ENCODE measurements around the gene NUP133. TPM values are rescaled to one million over a fixed set of nuclear protein-coding genes. Genes with fewer than 3 reads are reported as not detected.
A peak's percentile ranks its signal among the peaks of the same experiment; 100 is the strongest.

NUP133 gene
- total RNA-seq, 6 donors from 2014 or later: 6.2 to 71.2 (median 28.3) TPM

DNA sequence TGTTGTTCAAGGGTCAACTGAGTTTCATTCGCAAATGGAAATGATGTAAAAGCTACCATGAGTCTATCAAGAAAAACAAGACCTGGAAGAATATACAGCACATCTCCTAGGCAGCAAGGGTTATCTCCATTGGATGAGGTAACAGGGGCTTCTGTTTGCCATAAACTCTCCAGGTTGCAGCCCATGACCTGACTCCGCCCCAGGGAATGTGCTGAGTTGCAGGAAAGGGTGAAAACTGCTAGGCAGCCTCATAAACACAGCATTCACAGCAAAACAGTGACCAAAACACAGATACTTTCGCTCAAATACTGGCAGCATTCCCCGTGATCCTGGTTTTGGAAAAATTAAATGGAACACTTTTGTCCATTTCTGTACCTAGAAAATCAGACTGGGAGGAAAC, 54.1 kb downstream of the NUP133 start:
- H3K27me3 ChIP-seq: no peaks in the 10 kb centered on the region
- no peak overlapping the region for H3K27ac ChIP-seq
- DNase-seq: no peak
- TF ChIP-seq EP300 (IDR thresholded peaks at IDR 0.05) (no peak), POLR2AphosphoS5 (IDR thresholded peaks at IDR 0.05) (no peak), POLR2A (IDR thresholded peaks at IDR 0.05) (no peak)
- TF ChIP-seq, protein P1, sequence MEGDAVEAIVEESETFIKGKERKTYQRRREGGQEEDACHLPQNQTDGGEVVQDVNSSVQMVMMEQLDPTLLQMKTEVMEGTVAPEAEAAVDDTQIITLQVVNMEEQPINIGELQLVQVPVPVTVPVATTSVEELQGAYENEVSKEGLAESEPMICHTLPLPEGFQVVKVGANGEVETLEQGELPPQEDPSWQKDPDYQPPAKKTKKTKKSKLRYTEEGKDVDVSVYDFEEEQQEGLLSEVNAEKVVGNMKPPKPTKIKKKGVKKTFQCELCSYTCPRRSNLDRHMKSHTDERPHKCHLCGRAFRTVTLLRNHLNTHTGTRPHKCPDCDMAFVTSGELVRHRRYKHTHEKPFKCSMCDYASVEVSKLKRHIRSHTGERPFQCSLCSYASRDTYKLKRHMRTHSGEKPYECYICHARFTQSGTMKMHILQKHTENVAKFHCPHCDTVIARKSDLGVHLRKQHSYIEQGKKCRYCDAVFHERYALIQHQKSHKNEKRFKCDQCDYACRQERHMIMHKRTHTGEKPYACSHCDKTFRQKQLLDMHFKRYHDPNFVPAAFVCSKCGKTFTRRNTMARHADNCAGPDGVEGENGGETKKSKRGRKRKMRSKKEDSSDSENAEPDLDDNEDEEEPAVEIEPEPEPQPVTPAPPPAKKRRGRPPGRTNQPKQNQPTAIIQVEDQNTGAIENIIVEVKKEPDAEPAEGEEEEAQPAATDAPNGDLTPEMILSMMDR (IDR thresholded peaks at IDR 0.05): no peak
- H3K9me3 ChIP-seq: no peaks in the 10 kb centered on the region
- no peaks in the 10 kb centered on the region for H3K4me1 ChIP-seq
- H3K4me3 ChIP-seq: no peak overlapping the region
- WGBS, 2 donors: 89 to 100% methylated on average over 4 of the region's 4 CpGs
- no peak for ATAC-seq (ENCODE audit: low FRiP score in 2 of 2)
- H3K36me3 ChIP-seq: peaks cover 7 to 88% (median 27%) of the 10 kb centered on the region in 4 donors

DNA sequence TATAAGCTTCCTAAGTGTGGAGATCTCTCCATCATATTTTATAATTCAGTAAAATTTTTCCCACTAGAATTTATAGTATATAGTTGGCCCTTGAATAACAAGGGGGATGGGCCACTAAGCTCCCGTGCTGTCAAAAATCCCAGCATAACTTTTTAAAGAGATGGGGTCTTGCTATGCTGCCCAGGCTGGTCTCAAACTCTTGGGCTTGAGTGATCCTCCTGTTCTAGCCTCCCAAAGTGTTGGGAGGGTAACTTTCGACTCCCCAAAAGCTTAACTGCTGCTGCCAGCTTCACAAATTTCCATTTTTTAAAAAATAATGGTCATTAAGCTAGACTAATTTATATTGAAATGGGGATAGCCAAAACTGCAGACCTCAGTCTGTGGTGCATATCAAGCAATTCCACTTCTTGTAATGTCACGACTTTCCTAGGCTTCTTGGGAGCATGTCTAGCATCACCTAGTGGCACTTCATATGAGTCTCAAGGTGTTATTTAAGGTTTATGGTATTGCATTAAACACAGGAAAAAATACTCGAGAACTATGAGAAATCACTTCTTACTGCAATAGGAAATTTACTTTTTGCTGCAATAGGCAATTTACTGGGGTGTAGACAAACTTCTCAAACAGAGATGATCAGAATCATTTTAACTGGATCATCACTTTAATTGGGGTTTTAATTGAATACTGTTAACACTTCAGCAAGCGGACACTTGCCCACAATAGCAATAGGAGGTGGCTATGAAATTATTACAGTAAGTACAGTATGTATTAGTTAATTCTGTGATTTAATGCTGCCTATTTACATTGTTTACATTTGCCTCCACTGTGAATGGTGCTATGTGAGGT, 55.0 kb downstream of the NUP133 start:
- no peak overlapping the region for H3K4me3 ChIP-seq
- ATAC-seq (ENCODE audit: low FRiP score in 2 of 2) (no peak), DNase-seq (no peak)
- 77 to 83% methylated on average over 5 of the region's 5 CpGs for WGBS, 2 donors
- H3K27ac ChIP-seq: no peak overlapping the region
- no peaks in the 10 kb centered on the region for H3K27me3 ChIP-seq
- H3K4me1 ChIP-seq: no peaks in the 10 kb centered on the region
- H3K36me3 ChIP-seq: peaks cover 6 to 88% (median 27%) of the 10 kb centered on the region in 4 donors
- no peak for TF ChIP-seq POLR2AphosphoS5 (IDR thresholded peaks at IDR 0.05)
- TF ChIP-seq EP300 (IDR thresholded peaks at IDR 0.05): no peak
- TF ChIP-seq, protein P1 (IDR thresholded peaks at IDR 0.05): peak in 3 of 6 experiments; percentile 20 to 52 (median 26)
- TF ChIP-seq POLR2A (IDR thresholded peaks at IDR 0.05): no peak
- no peaks in the 10 kb centered on the region for H3K9me3 ChIP-seq

DNA sequence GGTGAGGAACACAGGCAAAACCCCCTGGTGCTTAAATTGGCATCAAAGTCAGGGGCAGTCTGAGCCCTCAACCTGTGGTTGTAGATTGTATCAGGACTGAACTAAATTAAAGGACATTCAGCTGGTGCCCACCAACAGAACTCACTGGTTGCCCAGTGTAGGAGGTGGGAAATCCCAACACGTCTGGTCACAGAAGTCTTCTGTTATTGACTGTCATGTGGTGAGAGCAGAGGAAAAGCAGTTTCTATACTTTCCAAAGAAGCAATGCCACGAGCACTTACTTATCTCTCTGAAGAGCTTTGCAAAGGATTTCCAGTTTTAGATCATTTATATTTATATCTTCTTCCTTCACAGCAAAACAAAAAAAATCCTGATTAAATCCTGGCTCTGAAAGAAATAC, 59.3 kb downstream of the NUP133 start:
- H3K36me3 ChIP-seq: peaks cover 7 to 77% (median 26%) of the 10 kb centered on the region in 4 donors
- H3K4me1 ChIP-seq: no peaks in the 10 kb centered on the region
- H3K27me3 ChIP-seq: no peaks in the 10 kb centered on the region
- ATAC-seq (ENCODE audit: low FRiP score in 2 of 2): no peak
- no peak overlapping the region for H3K27ac ChIP-seq
- 65 to 75% methylated on average over 2 of the region's 2 CpGs for WGBS, 2 donors
- no peak overlapping the region for H3K4me3 ChIP-seq
- no peak for DNase-seq
- H3K9me3 ChIP-seq: no peaks in the 10 kb centered on the region
- TF ChIP-seq, protein P1 (IDR thresholded peaks at IDR 0.05): no peak
- TF ChIP-seq EP300 (IDR thresholded peaks at IDR 0.05) (no peak), POLR2AphosphoS5 (IDR thresholded peaks at IDR 0.05) (no peak), POLR2A (IDR thresholded peaks at IDR 0.05) (no peak)

DNA sequence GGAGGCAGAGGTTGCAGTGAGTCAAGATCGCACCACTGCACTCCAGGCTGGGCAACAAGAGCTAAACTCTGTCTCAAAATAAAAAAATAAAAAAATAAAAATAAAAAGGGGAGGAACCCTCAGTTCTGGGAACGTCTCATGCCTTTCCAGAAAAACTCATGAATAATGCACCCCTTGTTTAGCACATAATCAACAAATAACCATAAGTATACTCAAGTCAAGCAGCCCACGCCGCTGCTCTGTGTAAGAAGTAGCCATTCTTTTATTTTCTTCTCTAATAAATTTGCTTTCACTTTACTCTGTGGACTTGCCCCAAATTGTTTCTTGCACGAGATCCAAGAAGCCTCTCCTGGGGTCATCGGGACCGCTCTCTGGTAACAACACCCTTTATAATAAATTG, 59.8 kb downstream of the NUP133 start:
- Histone ChIP-seq H3K27ac (no peak overlapping the region), H3K36me3 (peaks cover 7 to 79% (median 28%) of the 10 kb centered on the region in 4 donors), H3K9me3 (no peaks in the 10 kb centered on the region), H3K27me3 (no peaks in the 10 kb centered on the region), H3K4me3 (no peak overlapping the region), H3K4me1 (no peaks in the 10 kb centered on the region)
- 93 to 95% methylated on average over 7 of the region's 7 CpGs for WGBS, 2 donors
- no peak for ATAC-seq (ENCODE audit: low FRiP score in 2 of 2)
- TF ChIP-seq EP300 (IDR thresholded peaks at IDR 0.05) (no peak), POLR2AphosphoS5 (IDR thresholded peaks at IDR 0.05) (no peak), POLR2A (IDR thresholded peaks at IDR 0.05) (no peak)
- TF ChIP-seq, protein P1 (IDR thresholded peaks at IDR 0.05): no peak
- no peak for DNase-seq
